Measurements from ENCODE around the gene GALNT15.

Gene GALNT15

DNA sequence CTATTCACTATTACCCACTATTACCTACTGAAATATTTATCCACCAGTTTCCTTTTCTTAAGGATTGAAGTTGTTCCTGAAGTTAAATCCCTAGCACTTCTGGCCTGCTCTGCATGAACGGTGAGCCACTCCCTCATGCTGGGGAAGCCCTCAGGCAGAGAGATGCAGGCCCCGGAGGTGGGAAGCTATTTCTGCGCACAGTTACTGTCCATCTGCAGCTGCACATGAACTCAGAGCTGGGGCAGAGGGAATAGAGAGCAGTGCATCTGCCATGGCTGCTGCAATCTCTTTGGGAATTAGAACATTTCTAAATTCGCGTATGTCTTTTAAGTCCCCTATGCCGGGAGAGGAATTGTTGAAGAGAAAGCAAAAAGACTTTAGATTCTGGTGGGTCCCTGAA is 6.3 kb upstream of the GALNT15 start:
- no peak for DNase-seq

DNA sequence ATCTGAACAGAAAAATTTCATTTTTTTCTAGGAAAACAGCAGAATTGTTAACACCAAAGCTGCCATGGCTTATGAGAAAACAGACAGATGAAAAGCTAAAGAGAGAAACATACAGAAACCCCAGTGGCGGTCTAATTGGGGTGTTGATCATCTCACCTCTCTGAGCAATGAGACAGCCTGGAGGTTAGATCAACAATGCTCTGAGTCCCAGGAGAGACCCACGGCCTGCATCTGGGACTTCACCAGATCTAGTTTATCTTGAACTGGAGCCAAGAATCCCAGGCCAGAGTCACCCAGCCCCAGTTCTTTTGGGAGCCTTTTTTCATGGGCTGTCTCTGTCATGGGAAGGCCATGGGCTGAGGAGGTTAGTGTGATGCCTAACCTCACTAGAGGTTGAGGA is 3.5 kb upstream of the GALNT15 start:
- DNase-seq: no peak

DNA sequence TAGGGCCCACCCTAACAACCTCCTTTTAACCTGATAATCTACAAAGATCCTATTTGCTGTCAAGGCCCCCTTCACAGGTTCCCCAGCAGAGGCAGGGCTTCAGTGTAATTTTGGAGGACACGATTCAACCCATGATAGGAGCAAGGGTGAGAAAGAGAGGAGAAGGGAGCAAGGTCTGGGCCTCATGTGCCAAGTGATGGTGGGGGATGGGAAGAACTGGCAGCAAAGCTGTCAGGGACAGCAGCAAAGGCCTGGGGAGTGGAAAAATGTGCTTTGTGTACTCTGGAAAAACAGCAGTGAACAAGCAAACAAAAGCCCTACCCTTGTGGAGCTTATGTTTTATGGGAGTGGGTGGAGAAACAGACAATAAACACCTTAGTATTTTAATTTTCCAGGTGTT is 2.7 kb upstream of the GALNT15 start:
- DNase-seq: no peak

DNA sequence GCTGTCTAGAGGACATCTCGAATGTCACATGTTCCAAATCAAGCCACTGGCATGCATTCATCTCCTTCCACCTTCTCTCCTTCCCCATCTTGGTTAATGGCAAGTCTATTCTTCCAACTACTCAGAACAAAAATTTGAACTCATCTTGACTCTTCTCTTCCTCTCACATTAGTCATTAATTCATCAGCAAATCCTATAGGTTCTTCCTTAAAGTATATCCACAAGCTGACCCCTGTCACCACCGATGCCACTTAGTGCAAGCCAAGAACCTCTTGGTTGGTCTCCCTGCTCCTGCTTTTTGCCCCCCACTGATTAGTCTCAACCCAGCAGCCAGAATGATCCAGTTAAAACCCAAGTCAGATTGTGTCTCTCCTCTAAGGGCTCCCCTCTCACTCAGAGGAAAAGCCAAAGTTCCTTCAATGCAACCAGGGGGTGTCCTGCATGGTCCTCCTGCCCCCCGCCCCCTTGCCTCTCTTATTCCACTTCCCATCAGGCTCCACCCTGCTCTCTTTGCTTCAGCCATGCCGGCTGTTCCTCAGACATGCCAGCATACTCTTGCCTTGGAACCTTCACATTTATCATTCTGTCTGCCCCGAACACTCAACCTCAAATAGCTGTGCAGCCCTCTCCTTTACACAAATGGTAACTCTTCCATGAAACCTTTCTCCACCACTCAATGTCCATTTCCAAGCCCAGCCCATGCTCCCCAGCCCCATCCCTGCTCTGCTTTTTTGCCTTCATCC is 1.0 kb upstream of the GALNT15 start:
- DNase-seq: no peak

DNA sequence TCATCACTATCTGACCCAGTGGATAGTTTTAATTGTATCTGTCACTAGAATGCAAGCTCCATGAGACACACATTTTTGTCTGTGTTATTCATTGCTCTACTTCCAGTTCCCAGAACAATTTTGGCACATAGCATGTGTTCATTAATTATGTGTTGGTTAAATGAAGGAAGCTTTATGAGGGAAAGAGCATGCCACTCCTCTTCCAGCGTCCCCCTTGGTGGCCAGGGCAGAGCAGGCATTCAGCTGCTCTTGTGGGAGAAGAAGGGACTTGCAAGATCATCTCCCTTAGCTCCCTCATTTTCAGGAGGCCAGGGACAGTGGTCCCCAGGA is 489 bp upstream of the GALNT15 start:
- DNase-seq: no peak

DNA sequence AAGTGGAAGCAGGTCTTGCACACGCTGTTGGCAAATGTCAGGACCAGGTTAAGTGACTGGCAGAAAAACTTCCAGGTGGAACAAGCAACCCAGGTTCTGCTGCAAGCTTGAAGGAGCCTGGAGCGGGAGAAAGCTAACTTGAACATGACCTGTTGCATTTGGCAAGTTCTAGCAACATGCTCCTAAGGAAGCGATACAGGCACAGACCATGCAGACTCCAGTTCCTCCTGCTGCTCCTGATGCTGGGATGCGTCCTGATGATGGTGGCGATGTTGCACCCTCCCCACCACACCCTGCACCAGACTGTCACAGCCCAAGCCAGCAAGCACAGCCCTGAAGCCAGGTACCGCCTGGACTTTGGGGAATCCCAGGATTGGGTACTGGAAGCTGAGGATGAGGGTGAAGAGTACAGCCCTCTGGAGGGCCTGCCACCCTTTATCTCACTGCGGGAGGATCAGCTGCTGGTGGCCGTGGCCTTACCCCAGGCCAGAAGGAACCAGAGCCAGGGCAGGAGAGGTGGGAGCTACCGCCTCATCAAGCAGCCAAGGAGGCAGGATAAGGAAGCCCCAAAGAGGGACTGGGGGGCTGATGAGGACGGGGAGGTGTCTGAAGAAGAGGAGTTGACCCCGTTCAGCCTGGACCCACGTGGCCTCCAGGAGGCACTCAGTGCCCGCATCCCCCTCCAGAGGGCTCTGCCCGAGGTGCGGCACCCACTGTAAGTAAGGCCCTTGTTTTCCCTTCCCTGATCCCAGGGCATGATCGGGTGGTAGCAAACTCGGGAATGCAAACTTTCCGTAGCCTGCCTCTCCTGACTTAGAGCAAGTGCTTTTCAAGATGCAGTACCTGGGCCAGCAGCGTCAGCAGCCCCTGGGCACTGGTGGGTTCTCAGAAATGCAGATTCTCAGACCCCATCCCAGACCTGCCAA is 759 bp downstream of the GALNT15 start:
- no peak for DNase-seq

DNA sequence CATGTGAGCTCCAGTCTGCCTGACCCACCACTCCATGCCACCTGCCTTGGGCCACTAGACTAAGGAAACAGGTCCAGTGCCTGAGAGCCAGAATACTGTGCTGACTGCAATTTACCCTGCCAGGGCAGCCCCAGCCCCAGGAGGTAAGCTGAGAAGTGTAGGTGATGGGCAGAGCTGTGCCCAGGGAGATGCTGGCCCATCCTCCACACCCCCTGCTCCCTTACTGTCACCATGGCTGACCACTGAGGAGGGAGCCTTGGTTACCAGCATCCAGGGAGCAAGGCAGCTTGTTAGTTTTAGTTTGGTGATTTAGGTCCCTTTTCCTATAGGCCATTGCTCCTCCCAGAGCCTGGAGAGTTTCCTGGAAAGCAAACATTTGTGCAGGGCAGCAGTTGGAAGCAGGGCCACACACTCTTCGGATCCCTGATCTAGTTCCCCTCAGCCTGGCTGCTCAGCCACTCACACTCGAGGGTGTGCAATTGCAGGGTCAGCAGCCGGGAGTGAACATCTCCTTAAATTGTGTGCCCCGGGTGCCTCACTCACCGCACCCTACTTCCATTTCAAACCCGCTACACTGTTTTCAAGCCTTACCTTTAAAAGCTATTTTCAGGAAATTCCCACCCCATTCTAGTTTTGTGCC is 2.0 kb downstream of the GALNT15 start:
- DNase-seq: no peak

DNA sequence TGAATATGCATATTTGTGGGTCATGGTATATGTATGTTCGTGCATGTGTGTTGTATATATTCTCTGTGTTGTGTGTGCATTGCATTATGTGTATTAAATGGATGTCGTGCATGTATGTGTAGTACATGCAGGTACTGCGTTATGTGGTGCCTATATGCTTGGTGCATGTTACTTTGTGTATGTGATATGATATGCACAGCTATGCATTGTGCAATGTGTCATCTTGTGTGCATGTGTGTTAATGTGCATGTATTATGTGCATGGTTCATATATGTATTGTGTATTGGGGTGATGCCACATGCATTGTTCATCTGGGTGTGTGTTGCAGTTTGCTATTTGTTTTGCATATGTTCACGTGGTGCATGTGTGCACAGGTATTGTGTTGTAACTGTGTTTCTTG is 2.9 kb downstream of the GALNT15 start:
- DNase-seq: no peak

DNA sequence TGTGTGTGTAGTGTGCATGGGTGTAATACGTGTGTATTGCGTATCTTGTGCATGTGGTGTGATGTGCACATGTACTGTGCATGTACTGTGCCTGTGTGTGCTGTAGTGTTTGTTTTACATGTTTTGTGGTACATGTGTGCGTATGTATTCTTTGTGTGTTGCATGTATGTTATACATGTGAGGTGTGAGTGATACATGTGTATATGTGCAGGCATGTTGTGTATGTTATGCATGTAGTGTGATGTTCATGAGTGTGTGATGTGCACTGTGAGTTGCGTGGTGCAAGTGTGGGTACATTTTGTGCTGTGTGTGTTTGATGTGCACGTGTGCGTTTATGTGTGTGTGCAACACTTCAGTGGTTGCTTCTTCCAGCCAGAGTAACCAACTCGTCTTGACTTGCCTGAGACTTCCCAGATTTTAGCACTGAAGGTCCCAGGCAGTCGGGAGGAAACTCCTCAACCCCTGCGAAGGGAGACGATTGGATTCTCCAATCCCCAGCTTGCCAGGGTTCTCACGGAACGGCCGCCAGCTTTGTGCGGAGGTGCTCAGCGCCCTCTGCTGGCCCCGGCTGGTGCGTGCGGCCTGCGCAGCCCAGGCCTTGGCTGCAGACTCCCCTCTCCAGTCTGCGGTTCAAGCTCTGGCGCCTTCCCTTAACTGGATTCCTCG is 3.6 kb downstream of the GALNT15 start:
- DNase-seq: peak; percentile 64

DNA sequence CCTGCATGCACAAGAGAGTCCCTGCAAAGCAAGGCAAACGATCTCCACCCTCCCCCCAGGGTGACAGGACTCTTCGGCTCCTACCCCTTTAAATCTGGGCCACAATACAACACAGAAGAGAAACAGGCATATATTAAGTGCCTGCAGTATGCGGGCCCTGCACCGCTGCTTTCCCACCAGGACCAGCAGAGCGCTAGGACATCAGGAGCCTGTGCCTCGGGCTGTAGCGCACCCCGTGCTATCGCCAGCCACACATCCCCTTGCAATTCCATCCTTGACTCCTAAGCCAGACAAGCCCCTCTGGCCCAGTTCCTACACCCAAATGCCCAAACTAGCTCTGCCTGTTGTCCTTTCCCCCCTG is 4.1 kb downstream of the GALNT15 start:
- no peak for DNase-seq

DNA sequence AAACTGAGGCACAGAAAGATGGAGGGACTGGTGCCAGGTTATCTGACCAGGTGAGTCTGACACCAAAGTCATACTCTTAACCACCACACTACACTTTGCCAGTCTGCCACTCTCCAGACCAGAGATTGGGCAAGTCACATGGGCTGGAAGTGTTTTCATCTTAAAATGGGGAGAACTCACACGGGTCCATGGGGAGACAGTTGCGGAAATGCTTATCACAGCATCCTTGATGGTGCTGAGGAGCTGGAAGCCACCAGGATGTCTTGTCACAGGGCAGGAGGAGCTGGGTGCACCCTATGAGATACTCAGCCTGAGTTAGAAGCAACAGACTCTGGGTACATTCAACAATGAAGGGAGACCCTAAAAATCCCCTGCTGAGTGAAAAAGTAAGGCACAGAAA is 4.8 kb downstream of the GALNT15 start:
- DNase-seq: no peak

DNA sequence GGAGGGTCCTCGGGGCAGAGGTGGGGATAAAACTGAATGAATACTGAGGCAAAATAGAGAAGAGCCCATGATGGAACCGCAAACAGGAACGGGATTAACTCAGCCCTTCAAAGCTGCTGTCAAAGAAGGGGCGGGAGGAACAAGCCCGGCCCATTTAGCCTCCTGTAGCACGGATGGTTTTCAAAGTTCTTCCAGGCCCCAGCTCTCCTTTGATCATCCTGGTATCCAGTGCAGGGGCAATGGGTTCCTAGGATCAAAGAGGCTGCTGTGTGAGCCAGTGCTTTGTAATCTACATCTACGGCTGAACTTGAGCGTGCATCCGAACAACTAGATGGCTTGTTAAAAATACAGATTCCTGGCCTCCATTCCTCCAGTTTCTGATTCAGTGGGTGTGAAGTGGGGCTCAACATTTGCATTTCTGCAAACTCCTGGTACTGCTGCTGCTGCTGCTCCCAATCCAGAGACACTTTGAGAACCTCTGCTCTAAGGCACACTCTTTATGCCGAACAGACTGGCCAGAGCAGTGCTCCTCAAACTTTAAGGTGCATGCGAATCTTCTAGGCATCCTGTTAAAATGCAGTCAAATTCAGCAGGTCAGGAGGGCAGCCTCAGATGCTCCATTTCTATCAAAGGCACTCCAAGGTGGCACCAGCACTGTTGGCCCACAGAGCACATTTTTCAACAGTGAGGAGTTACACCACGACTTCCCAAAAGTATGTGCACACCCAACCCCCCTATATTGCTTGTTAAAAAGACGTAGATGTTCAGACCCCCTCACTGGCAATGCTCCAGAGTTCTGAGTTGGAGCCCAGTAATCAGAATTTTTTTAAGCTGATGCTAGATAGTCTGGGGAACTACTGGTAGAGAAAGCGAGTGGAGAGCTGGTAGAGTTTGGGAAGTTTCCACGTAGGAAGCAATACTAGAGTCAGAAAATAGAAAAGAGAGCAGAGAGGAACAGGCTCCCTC is 5.6 kb downstream of the GALNT15 start:
- DNase-seq: no peak

DNA sequence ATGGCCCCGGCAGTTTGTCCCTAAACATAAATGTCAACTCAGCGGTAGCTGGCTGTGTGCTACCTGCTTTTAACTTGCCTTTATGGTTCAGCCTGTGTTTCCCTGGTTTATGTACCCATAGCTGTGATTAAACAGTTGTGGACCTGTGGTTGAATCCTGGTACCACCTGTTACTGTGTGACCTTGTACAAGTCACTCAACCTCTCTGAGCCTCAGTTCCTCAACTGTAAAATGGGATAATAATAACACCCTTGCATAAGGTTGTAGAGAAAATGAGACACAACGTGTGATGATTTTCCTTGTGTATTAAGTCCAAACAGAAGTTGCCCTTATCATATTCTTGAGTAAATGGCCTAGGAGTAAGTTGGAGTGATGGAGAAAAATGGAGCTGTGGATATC is 6.3 kb downstream of the GALNT15 start:
- no peak for DNase-seq

DNA sequence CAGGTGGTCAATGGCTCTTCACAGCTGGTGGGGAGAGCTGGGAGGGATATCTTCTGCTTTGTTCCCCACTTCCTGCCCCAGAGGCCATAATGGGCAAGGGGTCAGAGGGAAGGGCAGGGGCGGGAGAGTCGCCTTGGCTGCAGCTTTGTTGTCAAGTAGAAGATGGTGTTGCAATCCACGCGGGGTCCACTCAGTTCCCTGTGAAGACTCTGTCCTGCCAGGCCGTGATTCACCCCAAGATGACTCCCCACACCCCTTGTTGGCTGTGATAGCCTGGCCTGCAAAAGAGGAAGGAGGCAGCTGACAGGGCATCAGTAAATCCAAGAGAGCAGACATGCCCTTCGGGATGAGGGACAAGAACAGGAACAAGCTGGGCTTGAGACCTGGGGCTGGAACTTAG is 6.9 kb downstream of the GALNT15 start:
- DNase-seq: no peak

DNA sequence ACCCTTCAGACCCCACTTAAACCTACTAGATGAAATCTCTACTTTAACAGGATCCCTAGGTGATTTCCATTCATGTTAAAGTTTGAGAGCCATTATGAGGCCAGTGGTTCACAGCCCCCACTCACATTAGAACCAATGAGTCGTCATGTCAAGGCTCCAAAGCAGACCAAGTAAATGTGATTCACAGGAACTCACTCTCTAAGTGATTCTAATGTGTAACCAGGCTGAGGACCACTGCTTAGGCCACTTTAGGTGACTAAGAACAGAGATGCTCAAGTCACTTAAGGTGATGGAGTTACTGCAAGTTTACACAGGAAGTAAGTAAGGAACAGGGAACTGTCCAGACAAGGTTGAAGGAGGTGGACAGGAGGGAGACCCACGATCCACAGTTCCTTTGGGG is 7.7 kb downstream of the GALNT15 start:
- DNase-seq: no peak

DNA sequence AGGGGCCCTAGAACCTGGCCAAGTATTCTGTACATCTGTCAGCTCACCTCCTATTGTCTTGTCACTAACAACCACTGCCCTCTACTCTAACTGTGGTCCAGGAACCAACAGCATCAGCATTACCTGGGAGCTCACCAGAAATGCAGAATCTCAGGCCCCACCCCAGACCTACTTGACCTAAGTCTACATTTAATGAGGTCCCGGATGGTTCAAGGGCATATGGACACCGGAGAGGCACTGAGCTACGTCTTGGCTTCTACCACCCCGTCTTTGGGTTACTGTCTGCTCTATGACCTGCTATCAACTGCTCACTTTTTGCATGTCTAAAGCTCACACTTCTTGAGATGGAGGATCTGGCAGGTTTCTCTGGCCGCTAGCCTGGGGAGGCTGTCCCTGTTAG is 8.1 kb downstream of the GALNT15 start:
- no peak for DNase-seq

DNA sequence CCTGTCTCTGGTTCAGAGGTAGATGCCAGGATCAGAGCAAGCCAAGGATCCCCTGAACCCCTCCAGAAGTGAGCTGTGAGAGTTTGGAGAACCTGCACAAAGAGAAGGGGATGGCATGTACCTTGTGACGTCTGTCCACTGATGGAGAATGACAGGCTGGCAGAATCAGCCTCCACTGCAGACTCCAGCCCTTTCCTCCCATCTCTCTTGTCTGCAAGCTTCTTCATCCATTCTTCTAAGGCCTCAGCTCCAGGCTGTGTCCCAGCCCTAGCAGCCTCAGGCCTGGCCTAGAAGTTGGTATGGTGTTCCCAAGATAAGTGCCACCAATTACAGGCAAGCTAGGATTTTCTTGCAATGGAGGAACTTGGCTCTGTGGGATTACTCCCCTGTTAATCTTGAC is 8.6 kb downstream of the GALNT15 start:
- no peak for DNase-seq

DNA sequence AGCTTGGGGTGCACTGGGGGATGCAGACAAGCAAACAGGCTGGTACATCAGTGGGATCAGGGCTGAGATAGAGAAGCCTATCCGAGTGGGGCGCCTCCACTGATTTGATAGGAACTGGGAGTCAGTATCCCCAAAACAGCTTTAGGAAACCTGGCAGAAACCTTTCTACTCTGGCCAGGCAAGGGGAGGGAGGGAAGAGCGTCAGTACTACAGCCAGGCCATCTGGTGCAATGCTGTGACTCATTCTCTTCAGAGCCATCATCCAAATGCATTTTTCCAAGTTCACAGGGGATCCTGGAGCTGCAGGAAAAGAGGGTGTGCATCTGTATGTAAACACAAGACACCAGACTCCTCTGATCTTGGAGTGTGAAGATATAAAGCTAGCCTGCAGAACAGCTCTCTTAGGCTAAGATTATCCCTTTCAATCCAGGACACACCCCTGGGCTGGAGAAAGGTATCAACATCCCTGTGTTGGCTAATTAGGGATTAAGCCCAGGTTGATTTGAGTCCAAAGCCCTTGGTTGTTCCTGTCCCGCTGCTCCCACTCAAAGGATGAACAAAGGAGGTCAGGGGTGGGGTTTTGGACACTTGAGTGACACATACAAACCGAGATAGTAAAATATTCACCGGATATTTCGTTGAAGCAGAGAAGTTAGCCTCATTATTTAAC is 9.3 kb downstream of the GALNT15 start:
- no peak for DNase-seq

DNA sequence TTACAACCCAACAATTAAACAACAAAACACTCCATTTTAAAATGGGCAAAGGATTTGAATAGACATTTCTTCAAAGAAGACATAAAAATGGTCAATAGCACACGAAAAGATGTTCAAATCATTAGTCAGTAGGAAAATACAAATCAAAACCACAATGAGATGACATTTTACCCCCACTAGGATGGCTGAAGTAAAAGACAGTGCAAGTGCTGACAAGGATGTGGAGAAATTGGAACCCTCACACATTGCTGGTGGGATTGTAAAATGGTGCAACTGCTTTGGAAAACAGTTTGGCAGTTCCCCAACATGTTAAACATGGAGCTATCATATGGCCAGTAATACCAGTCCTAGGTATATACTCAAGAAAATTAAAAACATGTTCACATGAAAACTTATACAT is 11.6 kb downstream of the GALNT15 start:
- DNase-seq: no peak

DNA sequence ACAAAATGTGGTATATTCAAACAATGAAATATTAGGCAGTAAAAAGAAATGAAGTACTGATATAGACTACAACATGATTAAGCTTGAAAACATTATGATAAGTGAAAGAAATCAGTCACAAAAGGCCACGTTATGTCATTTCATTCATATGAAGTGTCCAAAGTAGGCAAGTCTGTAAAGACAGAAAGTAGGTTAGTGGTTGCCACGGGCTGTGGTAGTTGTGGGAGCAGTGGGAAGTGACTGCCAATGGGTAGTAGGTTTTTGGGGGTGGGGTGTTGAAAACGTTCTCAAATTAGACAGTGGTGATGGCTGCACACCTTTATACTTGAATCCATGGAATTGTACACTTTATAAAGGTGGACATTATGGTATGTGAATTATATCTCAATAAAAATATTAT is 12.1 kb downstream of the GALNT15 start:
- DNase-seq: no peak

DNA sequence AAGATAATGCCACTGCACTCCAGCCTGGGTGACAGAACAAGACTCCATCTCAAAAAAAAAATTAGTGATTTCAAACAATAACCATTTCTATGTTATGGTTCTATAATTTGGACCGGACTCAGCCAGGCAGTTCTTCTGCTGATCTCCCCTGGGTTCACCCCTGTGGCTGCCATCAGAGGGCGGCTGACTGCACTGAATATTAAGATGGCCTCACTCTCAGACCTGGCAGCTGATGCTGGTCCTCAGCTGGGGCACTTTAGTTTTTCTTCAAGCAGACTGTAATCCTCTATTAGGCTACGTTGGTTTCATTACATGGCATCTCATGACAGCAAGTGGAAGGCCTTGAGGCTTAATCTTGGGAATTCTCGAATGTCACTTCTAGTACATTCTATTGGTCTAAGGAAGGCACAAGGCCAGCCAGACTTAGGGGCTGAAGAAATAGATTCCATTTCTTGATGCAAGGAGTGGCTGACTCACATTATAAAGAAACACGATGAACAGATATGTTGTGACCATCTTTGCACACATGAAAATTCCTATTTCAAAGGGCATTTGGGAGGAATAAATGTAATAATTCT is 12.8 kb downstream of the GALNT15 start:
- DNase-seq: no peak
